ENCODE data around the gene RPL41. TPM values are rescaled to one million over a fixed set of nuclear protein-coding genes. Genes with fewer than 3 reads are reported as not detected.

Gene RPL41
- total and polyA plus RNA-seq, 9 of the 15 experiments (the other 6 are each of a cell fraction or from before 2014, with no cell fraction given) = 3,403 to 11,276 (median 5,604) TPM

- TF ChIP-seq PBX2 (CRISPR knock-in tag; IDR thresholded peaks at IDR 0.05; ENCODE audit: low read depth) (no peak), PBX2 (tag; conservative IDR thresholded peaks at IDR 0.05; ENCODE audit: low read depth) (no peak), ZFP30 (CRISPR knock-in tag; IDR thresholded peaks at IDR 0.05; ENCODE audit: borderline replicate concordance) (no peak), ZNF696 (CRISPR knock-in tag; conservative IDR thresholded peaks at IDR 0.05) (no peak), MTA2 (IDR thresholded peaks at IDR 0.05; ENCODE audit: low read depth) (no peak), SMC3 (conservative IDR thresholded peaks at IDR 0.05; ENCODE audit: insufficient read depth, low read depth, low read length) (0 out of 2 replicates have a peak, but pooled peaks have one; percentile 17), SPI1 (IDR thresholded peaks at IDR 0.05; ENCODE audit: borderline replicate concordance, low read depth, low read length) (peak; percentile 74; the same call in 1 of the 2 replicates), ATF4 (CRISPR knock-in tag; IDR thresholded peaks at IDR 0.05) (no peak), ZNF830 (CRISPR knock-in tag; IDR thresholded peaks at IDR 0.05) (no peak), ETS1 (conservative IDR thresholded peaks at IDR 0.05; ENCODE audit: control insufficient read depth, low read depth, low read length) (no peak), THRA (IDR thresholded peaks at IDR 0.05) (no peak), ETV1 (tag; conservative IDR thresholded peaks at IDR 0.05; ENCODE audit: low read depth) (peak; percentile 32; the same call in 1 of the 2 replicates), ASH1L (IDR thresholded peaks at IDR 0.05; ENCODE audit: borderline replicate concordance, low read depth, partially characterized antibody) (no peak), ZNF668 (CRISPR knock-in tag; IDR thresholded peaks at IDR 0.05) (no peak), DPF2 (IDR thresholded peaks at IDR 0.05) (no peak), ZNF79 (CRISPR knock-in tag; IDR thresholded peaks at IDR 0.05; ENCODE audit: low read depth) (no peak), CBX8 (IDR thresholded peaks at IDR 0.05; ENCODE audit: borderline replicate concordance, extremely low read depth, low read depth, low read length, poor library complexity, severe bottlenecking) (no peak), CTBP1 (IDR thresholded peaks at IDR 0.05; ENCODE audit: borderline replicate concordance) (0 out of 2 replicates have a peak, but pooled peaks have one; percentile 37), EGR1 (conservative IDR thresholded peaks at IDR 0.05) (peak; percentile 47), SUPT5H (IDR thresholded peaks at IDR 0.05) (no peak; the same call in none of the 2 replicates), SRF (CRISPR knock-in tag; IDR thresholded peaks at IDR 0.05) (no peak)
Measured at GRCh38 chr12:56157201-56158028, 41.0 kb downstream of the RPL41 start (continued).

Data from K562 (cell line).